ENCODE measurements around the gene TFB1M. TPM values are rescaled to one million over a fixed set of nuclear protein-coding genes. Genes with fewer than 3 reads are reported as not detected.
"Not testable (repeated sequence)": the region's sequence is repeated elsewhere in the genome, so short reads cannot be mapped to it uniquely, and the experiment has no call there.

The TFB1M gene
- 38.8 and 44.4 TPM in 2 replicates for total RNA-seq (2014; rRNA removed; shearing (Covaris generic))

DNA sequence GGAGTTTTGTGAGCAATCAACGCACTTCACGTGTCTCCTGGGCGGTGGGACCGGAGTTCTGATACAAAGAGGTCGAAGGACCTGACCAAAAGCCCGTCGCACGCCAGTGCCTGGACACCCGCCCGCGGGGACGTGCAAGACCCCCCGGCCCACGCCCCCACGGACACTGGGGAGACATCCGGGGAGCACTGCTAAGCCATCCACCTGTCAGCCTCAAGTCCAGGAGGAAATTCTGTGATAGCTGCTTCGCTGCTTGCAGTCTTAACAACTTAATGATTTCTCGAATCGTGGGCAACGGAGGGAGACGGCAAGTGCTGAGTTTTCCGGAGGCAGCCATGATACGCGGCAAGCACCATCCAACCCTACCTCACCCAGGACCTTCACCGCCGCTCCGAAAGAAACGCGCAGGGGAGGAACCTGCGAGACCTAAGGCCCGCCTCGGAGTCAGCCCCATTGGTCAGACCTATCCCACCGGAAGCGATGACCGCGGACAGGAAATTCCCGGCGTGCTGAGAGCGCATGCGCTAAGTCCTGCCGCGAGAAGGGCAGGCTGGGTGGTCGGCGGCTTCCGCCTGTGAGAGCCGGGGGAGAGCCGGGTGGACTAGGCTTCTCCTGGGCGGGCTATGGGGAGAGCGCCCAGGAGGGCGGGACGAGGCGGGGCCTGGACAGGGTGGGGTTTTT lies at the start of gene TFB1M:
Gene TFB1M, minus strand, starts transcription at position 393 of the 681 bp plus-strand sequence. Its CDS starts 56 bp downstream, at position 337.
- H3K4me3 ChIP-seq (ENCODE audit: insufficient read depth, low read depth, low read length), result peak within 1 kb of the TSS; percentile 91
- H3K36me3 ChIP-seq (replicated peaks; ENCODE audit: control insufficient read depth, insufficient read depth, low read length), result peaks cover 4% of the 10 kb centered on the region
- H3K27me3 ChIP-seq (ENCODE audit: control insufficient read depth, insufficient read depth, low read length), result no peaks in the 10 kb centered on the region
- DNase-seq, result peak; percentile 90

DNA sequence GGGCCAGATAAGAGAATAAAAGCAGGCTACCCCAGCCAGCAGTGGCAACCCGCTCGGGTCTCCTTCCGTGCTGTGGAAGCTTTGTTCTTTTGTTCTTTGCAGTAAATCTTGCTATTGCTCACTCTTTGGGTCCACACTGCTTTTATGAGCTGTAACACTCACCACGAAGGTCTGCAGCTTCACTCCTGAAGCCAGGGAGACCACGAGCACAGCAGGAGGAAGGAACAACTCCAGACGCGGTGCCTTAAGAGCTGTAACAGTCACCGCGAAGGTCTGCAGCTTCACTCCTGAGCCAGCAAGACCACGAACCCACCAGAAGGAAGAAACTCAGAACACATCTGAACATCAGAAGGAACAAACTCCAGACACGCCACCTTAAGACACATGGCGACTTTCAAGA lies 49.7 kb upstream of the TFB1M start:
- H3K36me3 ChIP-seq (replicated peaks; ENCODE audit: control insufficient read depth, insufficient read depth, low read length); H3K27me3 ChIP-seq (ENCODE audit: control insufficient read depth, insufficient read depth, low read length); DNase-seq; H3K4me3 ChIP-seq (ENCODE audit: insufficient read depth, low read depth, low read length): not testable (repeated sequence)

DNA sequence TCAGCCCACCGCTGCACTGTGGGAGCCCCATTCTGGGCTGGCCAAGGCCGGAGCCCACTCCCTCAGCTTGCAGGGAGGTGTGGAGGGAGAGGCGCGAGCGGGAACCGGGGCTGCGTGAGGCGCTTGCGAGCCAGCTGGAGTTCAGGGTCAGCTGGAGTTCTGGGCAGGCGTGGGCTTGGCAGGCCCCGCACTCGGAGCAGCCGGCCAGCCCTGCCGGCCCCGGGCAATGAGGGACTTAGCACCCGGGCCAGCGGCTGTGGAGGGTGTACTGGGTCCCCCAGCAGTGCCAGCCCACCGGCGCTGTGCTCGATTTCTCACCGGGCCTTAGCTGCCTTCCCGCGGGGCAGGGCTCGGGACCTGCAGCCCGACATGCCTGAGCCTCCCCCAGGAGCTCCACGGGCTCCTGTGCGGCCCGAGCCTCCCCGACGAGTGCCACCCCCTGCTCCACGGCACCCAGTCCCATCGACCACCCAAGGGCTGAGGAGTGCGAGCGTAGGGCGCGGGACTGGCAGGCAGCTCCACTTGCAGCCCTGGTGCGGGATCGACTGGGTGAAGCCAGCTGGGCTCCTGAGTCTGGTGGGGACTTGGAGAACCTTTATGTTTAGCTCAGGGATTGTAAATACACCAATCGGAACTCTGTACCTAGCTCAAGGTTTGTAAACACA lies 48.8 kb upstream of the TFB1M start:
- not testable (repeated sequence) for H3K36me3 ChIP-seq (replicated peaks; ENCODE audit: control insufficient read depth, insufficient read depth, low read length); DNase-seq; H3K4me3 ChIP-seq (ENCODE audit: insufficient read depth, low read depth, low read length); H3K27me3 ChIP-seq (ENCODE audit: control insufficient read depth, insufficient read depth, low read length)

DNA sequence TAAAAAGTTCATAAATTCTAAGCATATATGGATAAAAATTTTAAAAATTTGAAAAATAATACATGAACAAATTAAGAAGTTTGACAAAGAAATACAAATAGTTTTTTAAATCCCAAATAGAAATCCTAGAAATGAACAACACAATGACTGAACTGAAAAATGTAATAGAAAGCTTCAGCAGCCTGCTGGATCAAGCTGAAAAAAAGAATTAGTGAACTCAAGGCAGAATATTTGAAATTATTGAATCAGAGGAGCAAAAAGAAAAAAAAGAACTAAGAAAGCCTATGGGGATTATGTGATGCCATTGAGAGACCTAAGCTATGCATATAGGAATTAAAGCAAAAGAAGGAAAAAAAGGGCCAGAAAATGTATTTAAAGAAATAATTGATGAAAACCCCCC lies 39.9 kb upstream of the TFB1M start:
- Histone ChIP-seq H3K4me3 (ENCODE audit: insufficient read depth, low read depth, low read length) (no peak overlapping the region), H3K27me3 (ENCODE audit: control insufficient read depth, insufficient read depth, low read length) (no peaks in the 10 kb centered on the region), H3K36me3 (replicated peaks; ENCODE audit: control insufficient read depth, insufficient read depth, low read length) (no peaks in the 10 kb centered on the region)
- DNase-seq, result no peak

DNA sequence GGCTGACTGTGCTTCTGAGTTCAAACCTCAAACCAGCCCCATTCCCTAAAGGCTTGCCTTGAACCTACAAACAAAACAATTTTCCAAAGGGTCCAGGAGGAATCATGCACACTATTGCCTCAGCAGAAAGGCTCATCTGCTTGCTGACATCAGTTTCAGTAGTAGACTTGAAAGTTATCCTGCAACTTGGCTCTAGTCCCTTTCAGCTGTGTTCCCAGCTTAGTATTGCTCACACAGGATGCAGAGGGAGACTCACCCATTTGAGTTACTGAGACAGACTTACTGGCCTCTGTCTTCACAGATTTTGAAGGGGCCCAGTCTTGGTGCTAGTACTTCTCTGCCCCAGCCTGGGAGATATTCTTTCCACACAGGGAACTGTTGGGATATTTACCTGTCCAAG lies 38.5 kb upstream of the TFB1M start:
- no peak overlapping the region for H3K4me3 ChIP-seq (ENCODE audit: insufficient read depth, low read depth, low read length)
- no peak for DNase-seq
- H3K27me3 ChIP-seq (ENCODE audit: control insufficient read depth, insufficient read depth, low read length), result no peaks in the 10 kb centered on the region

DNA sequence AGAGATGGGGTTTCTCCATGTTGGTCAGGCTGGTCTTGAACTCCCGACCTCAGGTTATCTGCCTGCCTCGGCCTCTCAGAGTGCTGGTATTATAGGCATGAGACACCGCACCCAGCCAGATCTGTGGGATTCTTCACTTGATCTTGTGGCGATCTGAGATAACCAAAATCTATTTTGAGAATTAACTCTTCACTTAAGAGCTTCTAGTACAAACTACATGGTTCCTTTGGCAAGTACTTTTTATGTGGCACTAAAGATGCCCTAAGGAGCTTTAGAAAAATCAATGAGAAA lies 37.8 kb upstream of the TFB1M start:
- H3K4me3 ChIP-seq (ENCODE audit: insufficient read depth, low read depth, low read length), result no peak overlapping the region

More for the DNA sequence above, 38.5 kb upstream of the TFB1M start:
- no peaks in the 10 kb centered on the region for H3K36me3 ChIP-seq (replicated peaks; ENCODE audit: control insufficient read depth, insufficient read depth, low read length)

DNA sequence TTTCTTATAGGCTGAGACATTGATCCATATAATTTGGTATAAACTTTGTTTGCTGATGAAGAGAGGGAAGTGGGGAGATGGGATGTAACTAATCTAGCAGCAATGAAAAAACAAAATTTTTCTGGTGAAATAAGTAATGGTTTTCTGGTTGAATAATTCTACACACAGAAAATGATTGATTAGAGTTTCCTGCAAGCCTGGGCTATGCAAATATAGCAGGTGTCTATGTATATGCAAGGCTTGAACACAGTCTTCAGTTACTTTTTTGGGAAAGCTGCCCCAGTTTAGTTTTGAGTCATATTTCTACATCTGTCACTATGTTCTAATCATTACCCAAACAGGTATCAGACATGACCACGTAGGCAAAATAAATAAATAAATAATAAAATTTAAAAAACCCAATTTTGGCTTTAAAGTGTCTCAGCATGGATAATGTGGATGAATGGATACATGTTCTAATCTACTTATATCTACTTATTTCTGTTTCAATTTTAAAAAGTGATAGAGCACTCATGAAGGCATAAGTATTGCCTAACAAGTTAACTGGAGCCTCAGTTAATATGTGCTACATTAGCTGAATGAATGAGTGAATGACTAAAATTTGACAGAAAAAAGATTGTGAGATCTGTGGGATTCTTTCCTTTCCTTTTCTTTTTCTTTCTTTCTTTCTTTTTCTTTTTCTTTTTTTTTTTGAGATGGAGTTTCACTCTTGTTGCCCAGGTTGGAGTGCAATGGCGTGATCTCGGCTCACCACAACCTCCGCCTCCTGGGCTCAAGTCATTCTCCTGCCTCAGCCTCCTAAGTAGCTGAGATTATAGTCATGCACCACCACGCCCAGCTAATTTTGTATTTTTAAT lies 37.2 kb upstream of the TFB1M start:
- Histone ChIP-seq H3K27me3 (ENCODE audit: control insufficient read depth, insufficient read depth, low read length) (no peaks in the 10 kb centered on the region), H3K36me3 (replicated peaks; ENCODE audit: control insufficient read depth, insufficient read depth, low read length) (no peaks in the 10 kb centered on the region), H3K4me3 (ENCODE audit: insufficient read depth, low read depth, low read length) (no peak overlapping the region)
- no peak for DNase-seq

More for the DNA sequence above, 37.8 kb upstream of the TFB1M start:
- no peak for DNase-seq
- Histone ChIP-seq H3K27me3 (ENCODE audit: control insufficient read depth, insufficient read depth, low read length) (no peaks in the 10 kb centered on the region), H3K36me3 (replicated peaks; ENCODE audit: control insufficient read depth, insufficient read depth, low read length) (no peaks in the 10 kb centered on the region)

DNA sequence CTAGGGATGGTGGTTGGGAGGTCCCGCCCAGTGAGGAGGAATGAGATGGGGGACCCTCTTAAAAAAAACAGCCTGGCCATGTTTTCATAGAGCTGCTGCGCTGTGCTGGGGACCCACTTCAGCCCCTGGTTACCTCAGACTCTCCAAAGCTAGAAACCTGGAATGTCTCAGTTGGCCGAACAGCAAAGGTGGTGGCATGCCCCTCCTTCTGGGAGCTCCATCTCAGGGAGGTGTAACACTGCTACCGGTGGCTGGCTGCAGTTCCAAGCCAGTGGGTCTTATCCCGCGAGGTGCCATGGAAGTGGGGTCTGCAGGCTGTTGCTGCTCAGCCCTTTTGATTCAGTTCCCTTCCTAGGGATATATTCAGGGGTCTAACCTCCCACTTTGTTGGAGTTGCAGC lies 35.7 kb upstream of the TFB1M start:
- H3K27me3 ChIP-seq (ENCODE audit: control insufficient read depth, insufficient read depth, low read length), result no peaks in the 10 kb centered on the region
- DNase-seq, result no peak
- H3K4me3 ChIP-seq (ENCODE audit: insufficient read depth, low read depth, low read length), result no peak overlapping the region
- H3K36me3 ChIP-seq (replicated peaks; ENCODE audit: control insufficient read depth, insufficient read depth, low read length), result no peaks in the 10 kb centered on the region

DNA sequence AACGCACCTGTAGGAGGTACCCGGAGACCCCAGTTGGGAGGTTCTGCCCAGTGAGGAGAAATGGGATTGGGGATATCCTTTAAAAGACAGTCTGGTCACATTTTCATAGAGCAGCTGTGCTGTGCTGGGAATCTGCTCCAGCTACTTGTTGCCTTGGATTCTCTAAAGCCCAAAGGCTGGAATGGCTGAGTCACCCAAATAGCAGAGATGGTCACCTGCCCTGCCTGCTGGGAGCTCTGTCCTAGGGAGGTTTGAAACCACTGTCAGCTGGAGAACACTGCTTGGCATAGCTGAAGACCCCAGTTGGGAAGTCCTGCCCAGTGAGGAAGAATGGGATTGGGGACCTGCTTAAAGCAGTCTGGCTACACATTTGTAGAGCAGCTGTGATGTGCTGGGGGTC lies 34.8 kb upstream of the TFB1M start:
- no peaks in the 10 kb centered on the region for H3K36me3 ChIP-seq (replicated peaks; ENCODE audit: control insufficient read depth, insufficient read depth, low read length)
- no peaks in the 10 kb centered on the region for H3K27me3 ChIP-seq (ENCODE audit: control insufficient read depth, insufficient read depth, low read length)
- no peak overlapping the region for H3K4me3 ChIP-seq (ENCODE audit: insufficient read depth, low read depth, low read length)
- no peak for DNase-seq

DNA sequence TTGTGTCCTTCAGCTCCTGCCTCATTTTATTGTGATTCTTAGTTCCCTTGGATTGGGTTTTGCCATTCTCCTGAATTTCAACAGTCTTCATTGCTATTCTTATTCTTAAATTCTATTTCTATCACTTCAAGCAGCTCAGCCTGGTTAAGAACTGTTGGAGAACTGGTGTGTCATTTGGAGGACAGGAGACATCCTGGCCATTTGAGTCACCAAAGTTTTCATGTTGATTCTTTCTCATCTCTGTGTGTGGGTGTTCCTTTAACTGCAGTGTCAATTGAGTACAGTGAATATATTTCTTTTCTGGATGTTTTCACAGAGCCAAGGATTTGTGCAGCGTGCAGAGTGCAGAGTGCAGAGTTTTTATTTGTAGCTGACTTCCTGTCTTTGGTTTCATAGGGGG lies 33.5 kb upstream of the TFB1M start:
- no peak overlapping the region for H3K4me3 ChIP-seq (ENCODE audit: insufficient read depth, low read depth, low read length)
- DNase-seq, result no peak
- no peaks in the 10 kb centered on the region for H3K27me3 ChIP-seq (ENCODE audit: control insufficient read depth, insufficient read depth, low read length)
- H3K36me3 ChIP-seq (replicated peaks; ENCODE audit: control insufficient read depth, insufficient read depth, low read length), result no peaks in the 10 kb centered on the region

DNA sequence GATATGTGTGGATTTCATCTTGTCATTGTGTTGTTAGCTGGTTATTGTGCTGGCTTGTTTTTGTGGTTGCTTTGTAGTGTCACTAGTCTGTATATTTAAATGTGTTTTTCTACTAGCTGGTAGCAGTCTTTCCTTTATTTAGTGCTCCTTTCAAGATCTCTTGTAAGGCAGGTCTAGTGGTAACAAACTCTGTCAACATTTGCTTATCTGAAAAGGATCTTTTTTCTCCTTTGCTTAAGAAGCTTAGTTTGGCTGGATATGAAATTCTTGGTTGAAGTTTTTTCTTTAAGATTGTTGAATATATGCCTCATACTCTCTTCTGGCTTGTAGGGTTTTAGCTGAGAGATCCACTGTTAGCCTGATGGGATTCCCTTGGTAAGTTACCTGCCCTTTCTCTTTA lies 32.7 kb upstream of the TFB1M start:
- H3K27me3 ChIP-seq (ENCODE audit: control insufficient read depth, insufficient read depth, low read length), result no peaks in the 10 kb centered on the region
- H3K4me3 ChIP-seq (ENCODE audit: insufficient read depth, low read depth, low read length), result no peak overlapping the region
- no peaks in the 10 kb centered on the region for H3K36me3 ChIP-seq (replicated peaks; ENCODE audit: control insufficient read depth, insufficient read depth, low read length)
- no peak for DNase-seq

DNA sequence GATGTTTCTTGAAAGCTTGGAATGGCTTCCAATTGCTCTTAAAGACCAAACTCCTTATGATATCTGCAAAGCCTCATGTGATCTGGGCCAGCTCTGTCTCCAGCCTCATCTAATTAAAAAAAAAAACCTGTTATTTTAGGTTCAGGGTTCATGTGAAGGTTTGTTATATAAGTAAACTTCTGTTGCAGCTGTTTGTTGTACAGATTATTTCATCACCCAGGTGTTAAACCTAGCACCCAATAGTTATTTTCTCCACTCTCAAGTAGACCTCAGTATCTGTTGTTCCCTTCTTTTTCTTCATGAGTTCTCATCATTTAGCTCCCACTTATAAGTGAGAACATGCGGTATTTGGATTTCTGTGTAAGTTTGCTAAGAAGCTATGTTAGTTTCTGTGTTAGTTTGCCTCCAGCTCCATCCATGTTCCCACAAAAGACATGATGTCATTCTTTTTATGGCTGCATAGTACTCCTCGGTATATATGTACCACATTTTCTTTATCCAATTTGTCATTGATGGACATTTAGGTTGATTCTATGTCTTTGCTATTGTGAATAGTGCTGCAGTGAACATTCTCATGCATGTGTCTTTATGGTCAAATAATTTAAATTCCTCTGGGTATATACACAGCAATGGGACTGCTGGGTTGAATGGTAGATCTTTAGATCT lies 30.2 kb upstream of the TFB1M start:
- no peak for DNase-seq
- H3K36me3 ChIP-seq (replicated peaks; ENCODE audit: control insufficient read depth, insufficient read depth, low read length), result no peaks in the 10 kb centered on the region
- no peaks in the 10 kb centered on the region for H3K27me3 ChIP-seq (ENCODE audit: control insufficient read depth, insufficient read depth, low read length)
- no peak overlapping the region for H3K4me3 ChIP-seq (ENCODE audit: insufficient read depth, low read depth, low read length)

DNA sequence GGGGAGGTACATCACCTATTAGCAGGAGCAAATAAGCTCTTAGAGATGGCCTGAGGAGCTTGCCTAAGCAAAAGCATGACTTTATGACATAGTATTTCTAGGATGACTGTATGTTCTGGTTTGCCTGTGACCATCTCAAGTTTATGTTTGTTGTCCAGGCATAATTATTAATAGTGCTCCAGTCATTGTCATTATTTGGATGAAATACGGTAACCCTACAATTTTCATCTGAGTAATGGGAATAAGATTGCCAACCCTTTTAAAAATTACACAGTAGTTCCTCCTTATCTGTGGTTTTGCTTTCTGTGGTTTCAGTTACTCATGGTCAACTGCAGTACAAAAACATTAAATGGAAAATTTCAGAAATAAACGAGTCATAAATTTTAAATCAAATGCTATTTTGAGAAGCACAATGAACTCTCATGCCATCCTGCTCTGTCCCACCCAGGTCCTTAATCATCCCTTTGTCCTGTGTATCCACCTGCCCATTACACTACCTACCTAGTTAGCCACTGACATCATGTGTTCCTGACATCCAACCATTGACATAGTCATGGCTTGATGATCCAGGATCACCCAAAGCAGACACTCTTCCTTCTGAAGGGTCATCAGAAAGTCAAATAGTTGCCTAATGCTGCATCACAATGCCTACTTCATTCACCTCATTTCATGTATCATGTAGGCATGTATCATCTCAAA lies 27.0 kb upstream of the TFB1M start:
- DNase-seq, result no peak
- Histone ChIP-seq H3K4me3 (ENCODE audit: insufficient read depth, low read depth, low read length) (no peak overlapping the region), H3K36me3 (replicated peaks; ENCODE audit: control insufficient read depth, insufficient read depth, low read length) (no peaks in the 10 kb centered on the region), H3K27me3 (ENCODE audit: control insufficient read depth, insufficient read depth, low read length) (no peaks in the 10 kb centered on the region)

DNA sequence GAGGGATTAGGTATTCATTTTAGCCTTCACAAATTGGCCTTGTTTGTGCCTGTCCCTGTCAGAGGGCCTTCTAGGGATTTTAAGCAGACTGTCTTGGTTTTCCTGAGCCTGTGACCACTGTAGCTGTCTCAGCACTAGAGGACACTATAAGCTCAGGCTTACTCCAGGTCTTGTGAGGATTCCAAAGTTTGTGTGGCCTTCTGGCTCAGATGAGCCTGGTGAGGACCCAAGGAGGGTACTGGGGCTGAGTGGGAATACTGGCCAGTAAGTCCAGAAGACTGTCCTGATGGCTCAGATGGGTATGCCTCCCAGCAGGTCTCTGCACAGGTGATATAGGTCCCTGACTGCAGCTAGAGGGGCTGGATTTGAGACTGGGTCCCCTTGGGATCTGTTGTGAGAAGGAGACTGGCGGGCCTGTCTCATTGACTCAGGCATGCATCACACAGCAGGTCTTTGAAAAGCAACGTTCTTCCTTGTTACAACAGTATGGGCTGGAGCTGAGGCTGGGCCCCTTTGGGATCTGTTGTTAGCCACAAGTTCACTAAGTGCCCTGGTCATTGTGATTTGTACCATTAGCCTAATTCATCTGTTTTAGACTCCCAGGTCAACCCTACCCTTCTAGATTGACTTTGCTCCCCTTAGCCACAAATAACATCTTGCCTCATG lies 26.3 kb upstream of the TFB1M start:
- Histone ChIP-seq H3K27me3 (ENCODE audit: control insufficient read depth, insufficient read depth, low read length) (no peaks in the 10 kb centered on the region), H3K36me3 (replicated peaks; ENCODE audit: control insufficient read depth, insufficient read depth, low read length) (no peaks in the 10 kb centered on the region), H3K4me3 (ENCODE audit: insufficient read depth, low read depth, low read length) (no peak overlapping the region)
- DNase-seq, result peak; percentile 18
